Measurements from ENCODE around the gene PERM1.
"Not testable (repeated sequence)": the region's sequence is repeated elsewhere in the genome, so short reads cannot be mapped to it uniquely, and the experiment has no call there.

DNA sequence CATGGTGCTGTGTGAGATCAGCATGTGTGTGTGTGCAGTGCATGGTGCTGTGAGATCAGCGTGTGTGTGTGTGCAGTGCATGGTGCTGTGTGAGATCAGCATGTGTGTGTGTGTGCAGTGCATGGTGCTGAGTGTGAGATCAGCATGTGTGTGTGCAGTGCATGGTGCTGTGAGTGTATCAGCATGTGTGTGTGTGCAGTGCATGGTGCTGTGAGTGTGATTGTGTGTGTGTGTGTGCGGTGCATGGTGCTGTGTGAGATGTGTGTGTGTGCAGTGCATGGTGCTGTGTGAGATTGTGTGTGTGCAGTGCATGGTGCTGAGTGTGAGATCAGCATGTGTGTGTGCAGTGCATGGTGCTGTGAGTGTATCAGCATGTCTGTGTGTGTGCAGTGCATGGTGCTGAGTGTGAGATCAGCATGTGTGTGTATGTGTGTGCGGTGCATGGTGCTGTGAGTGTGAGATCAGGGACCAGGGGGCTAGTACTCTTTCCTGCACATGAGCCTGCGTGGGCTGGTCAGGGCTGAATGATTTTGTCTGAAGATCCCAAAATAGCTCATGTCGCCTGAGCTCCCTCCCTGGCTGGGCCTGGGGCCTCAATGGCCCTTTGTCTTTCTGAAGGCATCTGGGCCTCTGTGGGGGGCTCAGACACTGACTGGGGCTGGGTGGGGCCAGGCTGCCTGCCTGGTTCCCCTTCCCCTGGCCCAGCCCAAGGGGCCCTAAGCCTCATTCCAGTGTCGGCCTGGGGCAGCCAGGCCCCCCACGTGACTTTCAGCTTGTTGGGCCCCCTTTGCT lies 49.2 kb upstream of the PERM1 start:
- not testable (repeated sequence) for TF ChIP-seq POLR2A, POLR2AphosphoS5 (IDR thresholded peaks at IDR 0.05)
- TF ChIP-seq, protein P1, sequence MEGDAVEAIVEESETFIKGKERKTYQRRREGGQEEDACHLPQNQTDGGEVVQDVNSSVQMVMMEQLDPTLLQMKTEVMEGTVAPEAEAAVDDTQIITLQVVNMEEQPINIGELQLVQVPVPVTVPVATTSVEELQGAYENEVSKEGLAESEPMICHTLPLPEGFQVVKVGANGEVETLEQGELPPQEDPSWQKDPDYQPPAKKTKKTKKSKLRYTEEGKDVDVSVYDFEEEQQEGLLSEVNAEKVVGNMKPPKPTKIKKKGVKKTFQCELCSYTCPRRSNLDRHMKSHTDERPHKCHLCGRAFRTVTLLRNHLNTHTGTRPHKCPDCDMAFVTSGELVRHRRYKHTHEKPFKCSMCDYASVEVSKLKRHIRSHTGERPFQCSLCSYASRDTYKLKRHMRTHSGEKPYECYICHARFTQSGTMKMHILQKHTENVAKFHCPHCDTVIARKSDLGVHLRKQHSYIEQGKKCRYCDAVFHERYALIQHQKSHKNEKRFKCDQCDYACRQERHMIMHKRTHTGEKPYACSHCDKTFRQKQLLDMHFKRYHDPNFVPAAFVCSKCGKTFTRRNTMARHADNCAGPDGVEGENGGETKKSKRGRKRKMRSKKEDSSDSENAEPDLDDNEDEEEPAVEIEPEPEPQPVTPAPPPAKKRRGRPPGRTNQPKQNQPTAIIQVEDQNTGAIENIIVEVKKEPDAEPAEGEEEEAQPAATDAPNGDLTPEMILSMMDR (IDR thresholded peaks at IDR 0.05) = not testable (repeated sequence)

Data from breast epithelium (tissue), 3 donors.